ENCODE results near the gene PIK3R6.

- TF ChIP-seq CTCF (IDR thresholded peaks at IDR 0.05) (peak in 3 of 6 experiments; percentile 19 to 33 (median 19)), POLR2A (IDR thresholded peaks at IDR 0.05) (no peak)
These were observed 68.5 kb downstream of the PIK3R6 start, which contains the start of gene MFSD6L for GRCh38 chr17:8798846-8799569.
